Iris pigment epithelial cell (primary cell): Measurements from ENCODE around the gene ACACB.

Experiments used
- DNase-seq: peaks from one replicate; pipeline ENCODE4 v3.0.0-alpha.2; 2011; ENCODE audit warnings: low read depth

Gene ACACB

GRCh38 chr12:109174468-109174867 is 58.1 kb downstream of the ACACB start:
- DNase-seq = no peak

- DNase-seq = no peak
Observed at GRCh38 chr12:109178532-109178931, 62.1 kb downstream of the ACACB start.

GRCh38 chr12:109179927-109180326 is 63.5 kb downstream of the ACACB start:
- no peak for DNase-seq

- DNase-seq = no peak
Observed at GRCh38 chr12:109182041-109182839, 65.9 kb downstream of the ACACB start.

- no peak for DNase-seq
Observed at GRCh38 chr12:109185441-109185840, 69.1 kb downstream of the ACACB start.

GRCh38 chr12:109186993-109187653 is 70.7 kb downstream of the ACACB start:
- no peak for DNase-seq

GRCh38 chr12:109188108-109188712 is 71.8 kb downstream of the ACACB start:
- DNase-seq = no peak

- no peak for DNase-seq
Observed at GRCh38 chr12:109189291-109189690, 72.9 kb downstream of the ACACB start.

- DNase-seq = no peak
Observed at GRCh38 chr12:109191621-109192250, 75.3 kb downstream of the ACACB start.

GRCh38 chr12:109192358-109192757 is 76.0 kb downstream of the ACACB start:
- DNase-seq = peak; percentile 35

GRCh38 chr12:109193896-109194295 is 77.5 kb downstream of the ACACB start:
- DNase-seq = no peak

GRCh38 chr12:109196332-109196731 is 79.9 kb downstream of the ACACB start:
- no peak for DNase-seq

- DNase-seq = no peak
Observed at GRCh38 chr12:109197327-109197726, 80.9 kb downstream of the ACACB start.

- DNase-seq = no peak
Observed at GRCh38 chr12:109199324-109199723, 82.9 kb downstream of the ACACB start.

- no peak for DNase-seq
Observed at GRCh38 chr12:109200825-109201495, 84.6 kb downstream of the ACACB start.

GRCh38 chr12:109201496-109201885 is 85.1 kb downstream of the ACACB start:
- DNase-seq = no peak

- DNase-seq = peak; percentile 44
Observed at GRCh38 chr12:109202770-109203169, 86.4 kb downstream of the ACACB start.

GRCh38 chr12:109203480-109203879 is 87.1 kb downstream of the ACACB start:
- no peak for DNase-seq

GRCh38 chr12:109209082-109209481 is 92.7 kb downstream of the ACACB start:
- no peak for DNase-seq

- DNase-seq = no peak
Observed at GRCh38 chr12:109212460-109213115, 96.2 kb downstream of the ACACB start.

GRCh38 chr12:109214131-109214530 is 97.7 kb downstream of the ACACB start:
- no peak for DNase-seq

- DNase-seq = no peak
Observed at GRCh38 chr12:109218996-109219395, 102.6 kb downstream of the ACACB start.
